ENCODE data around the gene SYT6. TPM values are rescaled to one million over a fixed set of nuclear protein-coding genes. Genes with fewer than 3 reads are reported as not detected.

The SYT6 gene
- polyA plus RNA-seq, 3 donors = 0.01 TPM; not detected in 2

DNA sequence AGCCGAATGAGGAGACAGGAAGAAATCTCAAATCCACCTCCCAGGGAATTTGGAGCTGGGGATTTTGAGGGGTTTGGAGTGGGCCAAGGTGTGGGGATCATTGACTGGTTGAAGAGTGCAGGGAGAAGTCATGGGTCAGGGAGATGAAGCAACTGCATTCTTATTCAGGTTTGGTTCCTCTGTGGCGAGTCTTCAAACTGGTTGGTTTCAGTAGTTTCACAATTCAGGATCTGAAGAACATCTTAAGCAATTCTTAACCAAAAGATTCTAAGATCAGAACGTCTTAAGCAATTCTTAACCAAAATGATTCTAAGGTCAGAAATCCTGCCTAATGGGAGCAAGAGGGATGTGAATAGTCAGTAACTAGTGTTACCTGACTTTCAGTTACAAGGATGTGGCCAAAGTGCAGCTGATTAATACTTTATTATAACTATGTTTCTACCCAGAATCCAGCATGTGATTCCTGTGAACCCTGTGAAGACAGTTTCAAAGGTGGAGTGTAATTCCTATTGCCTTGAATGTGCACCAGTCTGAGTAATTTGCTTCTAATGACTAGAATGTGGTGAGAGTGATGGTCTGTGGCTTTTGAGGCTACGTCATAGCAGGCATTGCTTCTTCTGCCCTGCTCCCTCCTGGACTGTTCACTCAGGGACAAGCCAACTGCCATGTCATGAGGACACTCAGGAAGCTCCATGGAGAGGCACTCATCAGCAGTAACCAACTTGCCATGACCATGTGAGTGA is 113.2 kb downstream of the SYT6 start:
- Histone ChIP-seq H4K20me1 (ENCODE audit: insufficient read depth, low read length) (no peaks in the 10 kb centered on the region), H2AFZ (ENCODE audit: insufficient read depth, low read depth, low read length, poor library complexity, severe bottlenecking) (no peak overlapping the region), H3K4me1 (ENCODE audit: control insufficient read depth in 1 of 2, insufficient read depth in 2 of 2, low read length in 2 of 2) (peaks cover 43 to 44% of the 10 kb centered on the region in 2 donors), H3K36me3 (replicated peaks in 1 of 2; ENCODE audit: control insufficient read depth in 1 of 2, insufficient read depth in 2 of 2, low read length in 2 of 2) (no peaks in the 10 kb centered on the region), H3K9ac (ENCODE audit: insufficient read depth, low read length, poor library complexity, severe bottlenecking) (no peak overlapping the region), H3K9me3 (replicated peaks in 1 of 2; ENCODE audit: control insufficient read depth in 1 of 2, insufficient read depth in 1 of 2, low read length in 2 of 2) (no peaks in the 10 kb centered on the region), H3K4me2 (replicated peaks; ENCODE audit: extremely low read depth, low read length, poor library complexity, severe bottlenecking) (peak overlapping the region; percentile 18), H3K4me3 (replicated peaks in 1 of 3; ENCODE audit: low read depth in 2 of 3, low read length in 3 of 3) (peak overlapping the region in 1 of 3 experiments; percentile 24), H3K79me2 (ENCODE audit: insufficient read depth, low read length) (no peaks in the 10 kb centered on the region), H3K27me3 (ENCODE audit: control insufficient read depth in 2 of 2, insufficient read depth in 2 of 2, low read length in 2 of 2) (no peaks in the 10 kb centered on the region), H3K27ac (ENCODE audit: low read depth in 1 of 2, low read length in 2 of 2) (peak overlapping the region; percentile 52 to 81)
- intact Hi-C loops (cut with micrococcal nuclease) = no loop called here
- no peaks in the 10 kb centered on the region for H3K27me3 Mint-ChIP-seq (ENCODE audit: low read depth in 3 of 3)
- peaks cover 0 to 2% (median 0%) of the 10 kb centered on the region in 7 donors for H3K9me3 Mint-ChIP-seq
- peak overlapping the region in 1 of 2 donors; percentile 7 for H3K4me3 Mint-ChIP-seq
- peak; percentile 67 to 88 (median 86) for DNase-seq
- H3K27ac Mint-ChIP-seq = peak overlapping the region; percentile 75 to 94 (median 88)
- peaks cover 54% of the 10 kb centered on the region for H3K4me1 Mint-ChIP-seq
- no peaks in the 10 kb centered on the region for H3K36me3 Mint-ChIP-seq
- TF ChIP-seq CTCF (IDR thresholded peaks at IDR 0.05) = no peak
- 0% methylated on average over 1 of the region's 4 CpGs for WGBS (ENCODE audit: insufficient coverage)

Other genes with a start within 250 kb of the SYT6 start
- 10 to 100 TPM in 1 of 3 donors, 1 to 10 TPM in 2; 3.5 to 46.3 (median 6.1) TPM for gene AP4B1, start 249.1 kb downstream of the SYT6 start, polyA plus RNA-seq
- gene DCLRE1B, start 248.5 kb downstream of the SYT6 start, polyA plus RNA-seq = 1 to 10 TPM; 3.0 to 5.7 (median 4.5) TPM
- gene HIPK1, start 224.5 kb downstream of the SYT6 start, polyA plus RNA-seq = 10 to 100 TPM; 10.1 to 57.2 (median 14.8) TPM
- gene OLFML3, start 174.4 kb downstream of the SYT6 start, polyA plus RNA-seq = under 1 TPM; 0.08 to 0.37 (median 0.28) TPM

Data from CD14-positive monocyte (primary cell).